ENCODE data around the gene ANKRD29.
A peak's percentile ranks its signal among the peaks of the same experiment; 100 is the strongest.

ANKRD29 gene

GRCh38 chr18:23662309-23663263 lies at the start of gene ANKRD29:
Gene ANKRD29 (minus strand): TSS chr18:23662911. CDS start chr18:23662730, 181 bp downstream.
- H3K4me3 ChIP-seq (ENCODE audit: low read depth, low read length), result peak within 1 kb of the TSS; percentile 55
- TF ChIP-seq CTCF (IDR thresholded peaks at IDR 0.05; ENCODE audit: low read depth, low read length), result no peak
- no peak for TF ChIP-seq MAX (IDR thresholded peaks at IDR 0.05; ENCODE audit: low read depth, low read length)
- no peak for TF ChIP-seq POLR2A (IDR thresholded peaks at IDR 0.05; ENCODE audit: extremely low read depth, insufficient read length)
- TF ChIP-seq MYC (IDR thresholded peaks at IDR 0.05; ENCODE audit: low read depth, low read length), result no peak
- peak; percentile 72 for DNase-seq (ENCODE audit: low read depth)

- TF ChIP-seq POLR2A (IDR thresholded peaks at IDR 0.05; ENCODE audit: extremely low read depth, insufficient read length) (no peak), MAX (IDR thresholded peaks at IDR 0.05; ENCODE audit: low read depth, low read length) (no peak), MYC (IDR thresholded peaks at IDR 0.05; ENCODE audit: low read depth, low read length) (no peak), CTCF (IDR thresholded peaks at IDR 0.05; ENCODE audit: low read depth, low read length) (no peak)
- H3K4me3 ChIP-seq (ENCODE audit: low read depth, low read length), result no peak overlapping the region
- DNase-seq (ENCODE audit: low read depth), result no peak
Measured at GRCh38 chr18:23712445-23712844, 49.7 kb upstream of the ANKRD29 start.

- TF ChIP-seq MYC (IDR thresholded peaks at IDR 0.05; ENCODE audit: low read depth, low read length) (no peak), MAX (IDR thresholded peaks at IDR 0.05; ENCODE audit: low read depth, low read length) (no peak), CTCF (IDR thresholded peaks at IDR 0.05; ENCODE audit: low read depth, low read length) (no peak), POLR2A (IDR thresholded peaks at IDR 0.05; ENCODE audit: extremely low read depth, insufficient read length) (no peak)
- no peak for DNase-seq (ENCODE audit: low read depth)
- no peak overlapping the region for H3K4me3 ChIP-seq (ENCODE audit: low read depth, low read length)
Measured at GRCh38 chr18:23711426-23711825, 48.7 kb upstream of the ANKRD29 start.

- no peak for TF ChIP-seq POLR2A (IDR thresholded peaks at IDR 0.05; ENCODE audit: extremely low read depth, insufficient read length)
- TF ChIP-seq CTCF (IDR thresholded peaks at IDR 0.05; ENCODE audit: low read depth, low read length), result no peak
- TF ChIP-seq MAX (IDR thresholded peaks at IDR 0.05; ENCODE audit: low read depth, low read length), result no peak
- TF ChIP-seq MYC (IDR thresholded peaks at IDR 0.05; ENCODE audit: low read depth, low read length), result no peak
- DNase-seq (ENCODE audit: low read depth), result no peak
- no peak overlapping the region for H3K4me3 ChIP-seq (ENCODE audit: low read depth, low read length)
Measured at GRCh38 chr18:23710946-23711345, 48.2 kb upstream of the ANKRD29 start.

GRCh38 chr18:23710068-23710527 lies 47.4 kb upstream of the ANKRD29 start:
- TF ChIP-seq POLR2A (IDR thresholded peaks at IDR 0.05; ENCODE audit: extremely low read depth, insufficient read length), result no peak
- no peak for TF ChIP-seq CTCF (IDR thresholded peaks at IDR 0.05; ENCODE audit: low read depth, low read length)
- TF ChIP-seq MYC (IDR thresholded peaks at IDR 0.05; ENCODE audit: low read depth, low read length), result no peak
- no peak for TF ChIP-seq MAX (IDR thresholded peaks at IDR 0.05; ENCODE audit: low read depth, low read length)
- no peak overlapping the region for H3K4me3 ChIP-seq (ENCODE audit: low read depth, low read length)

More at GRCh38 chr18:23710068-23710527, 47.4 kb upstream of the ANKRD29 start:
- peak; percentile 25 for DNase-seq (ENCODE audit: low read depth)
